Bronchial epithelial cell (primary cell): ENCODE measurements around the gene SLC28A1. TPM values are rescaled to one million over a fixed set of nuclear protein-coding genes. Genes with fewer than 3 reads are reported as not detected.

Experiments
- DNase-seq: peaks from one replicate; pipeline ENCODE4 v3.0.0-alpha.2; 2010; ENCODE audit warnings: low read depth
- FAIRE-seq: peaks from 2 replicates; lab custom pipeline; 2011; peaks lifted over from hg19 to GRCh38; lab: Jason Lieb, UNC
- H3K27me3 ChIP-seq: 2 replicates; pipeline ENCODE4 v1.5.1; 2011; ENCODE audit warnings: low read length; ENCODE audit not compliant: control insufficient read depth, insufficient read depth
- H3K36me3 ChIP-seq: 2 replicates; pipeline ENCODE4 v1.5.1; 2011; ENCODE audit warnings: low read length; ENCODE audit not compliant: control insufficient read depth, insufficient read depth
- H3K4me3 ChIP-seq: 2 replicates; pipeline ENCODE4 v1.5.1; 2011; ENCODE audit warnings: mild to moderate bottlenecking, low read depth, low read length, control low read depth
- CTCF ChIP-seq: IDR thresholded peaks from 2 replicates; pipeline ENCODE4 v1.5.1; 2011; ENCODE audit warnings: mild to moderate bottlenecking, moderate library complexity, low read length, control low read depth, inconsistent platforms; ENCODE audit not compliant: insufficient read depth, severe bottlenecking
- total RNA-seq: library from RNA; depleted of rRNA; stranded (reverse); fragments of >200 nt; gene quantifications from 2 replicates; pipeline ENCODE4 v1.2.1, GENCODE V29; 2014

Gene SLC28A1
- total RNA-seq, 1 donor from 2014 or later, result not detected

- FAIRE-seq, result no peak
- TF ChIP-seq CTCF, result no peak
- H3K36me3 ChIP-seq, result no peaks in the 10 kb centered on the region
- no peaks in the 10 kb centered on the region for H3K27me3 ChIP-seq
- H3K4me3 ChIP-seq, result no peak overlapping the region
- peak; percentile 23 for DNase-seq
These were observed 996 bp upstream of the SLC28A1 start for GRCh38 chr15:84883466-84883865.

- no peaks in the 10 kb centered on the region for H3K27me3 ChIP-seq
- DNase-seq (no peak), FAIRE-seq (no peak)
- no peak overlapping the region for H3K4me3 ChIP-seq
- H3K36me3 ChIP-seq, result no peaks in the 10 kb centered on the region
- no peak for TF ChIP-seq CTCF
These were observed 1.3 kb downstream of the SLC28A1 start for GRCh38 chr15:84885801-84886200.

GRCh38 chr15:84886211-84886983 lies 1.9 kb downstream of the SLC28A1 start:
- Histone ChIP-seq H3K4me3 (no peak overlapping the region), H3K27me3 (no peaks in the 10 kb centered on the region), H3K36me3 (no peaks in the 10 kb centered on the region)
- no peak for TF ChIP-seq CTCF
- FAIRE-seq (no peak), DNase-seq (no peak)

GRCh38 chr15:84886984-84887299 lies 2.5 kb downstream of the SLC28A1 start:
- no peak overlapping the region for H3K4me3 ChIP-seq
- TF ChIP-seq CTCF, result no peak
- H3K27me3 ChIP-seq, result no peaks in the 10 kb centered on the region
- H3K36me3 ChIP-seq, result no peaks in the 10 kb centered on the region
- no peak for DNase-seq
- FAIRE-seq, result no peak

GRCh38 chr15:84887938-84888337 lies 3.5 kb downstream of the SLC28A1 start:
- DNase-seq, result no peak
- no peak for TF ChIP-seq CTCF
- Histone ChIP-seq H3K4me3 (no peak overlapping the region), H3K36me3 (no peaks in the 10 kb centered on the region), H3K27me3 (no peaks in the 10 kb centered on the region)
- no peak for FAIRE-seq

- Histone ChIP-seq H3K4me3 (no peak overlapping the region), H3K36me3 (no peaks in the 10 kb centered on the region), H3K27me3 (no peaks in the 10 kb centered on the region)
- no peak for TF ChIP-seq CTCF
- no peak for FAIRE-seq
- no peak for DNase-seq
These were observed 4.2 kb downstream of the SLC28A1 start for GRCh38 chr15:84888639-84889038.
